HepG2 (cell line): ENCODE measurements around the gene OR52E8. TPM values are rescaled to one million over a fixed set of nuclear protein-coding genes. Genes with fewer than 3 reads are reported as not detected.

ENCODE experiments used
- ATAC-seq: fragments of 200-7000 bp; cut with Tn5 transposase; 3 replicates; pipeline ENCODE4 v1.9.1; 2020; ENCODE audit warnings: mild to moderate bottlenecking, moderate library complexity
- BruUV-seq: library from RNA; stranded (reverse); fragments of 400-500 nt; replicated peaks from 2 replicates; lab custom pipeline; 2021; lab: Mats Ljungman, UMichigan
- CTCF ChIA-PET: fragments of 300-600 bp; formaldehyde crosslinking; extraction: SDS; loops from one replicate; lab custom pipeline; 2021; ENCODE audit warnings: low total read pairs, inconsistent platforms, low intra/inter-chr PET ratio; lab: Yijun Ruan, JAX
- POLR2A ChIA-PET: fragments of 350-600 bp; sonication (Branson Sonifier 250); formaldehyde crosslinking; loops from one replicate; lab custom pipeline; 2020; ENCODE audit warnings: antibody characterized with exemption, inconsistent platforms; lab: Yijun Ruan, JAX
- DNase-seq: peaks from one replicate; pipeline ENCODE4 v3.0.0-alpha.2; 2015; ENCODE audit warnings: low spot score
- FAIRE-seq: peaks from 3 replicates; lab custom pipeline; 2011; peaks lifted over from hg19 to GRCh38; lab: Jason Lieb, UNC
- H2AFZ ChIP-seq: one replicate; pipeline ENCODE4 v1.6.1; 2011; ENCODE audit warnings: low read length, inconsistent platforms
- H3K27ac ChIP-seq: fragments of 300-600 bp; 3 replicates; pipeline ENCODE4 v1.8.0; 2011; ENCODE audit warnings: mixed run types, mild to moderate bottlenecking, mixed read lengths, low read length, inconsistent platforms; ENCODE audit not compliant: insufficient read depth; ENCODE audit errors: extremely low read length
- H3K27me3 ChIP-seq, 2 experiments: fragments of 200-600 bp in 1 of 2; 2 replicates in 1 of 2; 3 replicates in 1 of 2; pipeline versions ENCODE4 v1.6.0 to v1.8.0; 2011; ENCODE audit warnings: low read length in 2 of 2, mild to moderate bottlenecking in 2 of 2, moderate library complexity in 2 of 2, inconsistent platforms in 1 of 2; ENCODE audit not compliant: insufficient read depth in 2 of 2, control insufficient read depth in 1 of 2
- H3K36me3 ChIP-seq, 2 experiments: fragments of 200-600 bp in 1 of 2; replicated peaks in 1 of 2; 2 replicates in 1 of 2; 3 replicates in 1 of 2; pipeline versions ENCODE4 v1.5.1 to v1.8.0; 2011; ENCODE audit warnings: low read length in 2 of 2, inconsistent platforms in 1 of 2; ENCODE audit not compliant: insufficient read depth in 2 of 2, control insufficient read depth in 1 of 2
- H3K4me1 ChIP-seq: 2 replicates; pipeline ENCODE4 v1.5.1; 2012; ENCODE audit warnings: low read length, inconsistent platforms; ENCODE audit not compliant: insufficient read depth
- H3K4me2 ChIP-seq: 2 replicates; pipeline ENCODE4 v1.6.0; 2011; ENCODE audit warnings: low read depth, low read length, inconsistent platforms
- H3K4me3 ChIP-seq, 3 experiments: fragments of 200-600 bp in 1 of 3; sonication (generic), shearing (Covaris generic) in 1 of 3; replicated peaks in 1 of 3; 2 replicates each; pipeline ENCODE4 v1.5.1; 2011 to 2016; ENCODE audit warnings: low read length in 3 of 3, inconsistent platforms in 2 of 3, low read depth in 2 of 3, mild to moderate bottlenecking in 2 of 3, control low read depth in 1 of 3, mixed read lengths in 1 of 3; ENCODE audit not compliant: insufficient read depth in 1 of 3
- H3K79me2 ChIP-seq: one replicate; pipeline ENCODE4 v1.6.1; 2011; ENCODE audit warnings: low read length, inconsistent platforms; ENCODE audit not compliant: insufficient read depth
- H3K9ac ChIP-seq: 2 replicates; pipeline ENCODE4 v1.6.0; 2011; ENCODE audit warnings: mild to moderate bottlenecking, low read depth, low read length, inconsistent platforms; ENCODE audit not compliant: insufficient read depth
- H3K9me3 ChIP-seq: 2 replicates; pipeline ENCODE4 v1.5.1; 2012; ENCODE audit warnings: mild to moderate bottlenecking, low read length
- H4K20me1 ChIP-seq: 2 replicates; pipeline ENCODE4 v1.6.0; 2011; ENCODE audit warnings: inconsistent platforms, mild to moderate bottlenecking, low read length, moderate library complexity; ENCODE audit not compliant: insufficient read depth
- ESRRA ChIP-seq: sonication (generic); formaldehyde crosslinking; IDR thresholded peaks from 2 replicates; pipeline ENCODE4 v1.5.1; 2020; ENCODE audit warnings: mild to moderate bottlenecking, low read depth, missing genetic modification reagents
- HNRNPK ChIP-seq: fragments of 200-400 bp; formaldehyde crosslinking; IDR thresholded peaks from 2 replicates; pipeline ENCODE4 v1.6.1; 2018; ENCODE audit warnings: low read length, low read depth, moderate library complexity, mild to moderate bottlenecking; ENCODE audit not compliant: poor library complexity, severe bottlenecking
- HNRNPLL ChIP-seq: fragments of 200-400 bp; formaldehyde crosslinking; IDR thresholded peaks from 2 replicates; pipeline ENCODE4 v1.6.1; 2017; ENCODE audit warnings: mild to moderate bottlenecking, low read depth, low read length; ENCODE audit not compliant: poor library complexity, severe bottlenecking
- TFAP4 ChIP-seq: sonication (generic); IDR thresholded peaks from 2 replicates; pipeline ENCODE4 v1.6.1; 2016; ENCODE audit warnings: low read depth, borderline replicate concordance
- ZFP82 ChIP-seq: sonication (generic); formaldehyde crosslinking; IDR thresholded peaks from 2 replicates; pipeline ENCODE4 v1.5.1; 2020; ENCODE audit warnings: mild to moderate bottlenecking, missing genetic modification reagents, borderline replicate concordance
- ZNF326 ChIP-seq: sonication (generic); formaldehyde crosslinking; IDR thresholded peaks from 2 replicates; pipeline ENCODE4 v1.4.0; 2020; ENCODE audit warnings: missing genetic modification reagents, borderline replicate concordance
- ZNF556 ChIP-seq: sonication (generic); formaldehyde crosslinking; IDR thresholded peaks from 2 replicates; pipeline ENCODE4 v1.4.0; 2020; ENCODE audit warnings: mild to moderate bottlenecking, missing genetic modification reagents, borderline replicate concordance
- ZNF616 ChIP-seq: sonication (generic); formaldehyde crosslinking; IDR thresholded peaks from 2 replicates; pipeline ENCODE4 v1.5.0; 2020; ENCODE audit warnings: low read depth, mild to moderate bottlenecking, missing genetic modification reagents
- WGBS: methylation state at CpG from one replicate; pipeline ENCODE4 v1.1.6; 2017; ENCODE audit warnings: low lambda C conversion rate; 5-methylcytosine and 5-hydroxymethylcytosine counted together
- in situ Hi-C: cut with HindIII; loops from 2 replicates; pipeline ENCODE4 v1.10.0; 2017; ENCODE audit warnings: low pct_unique_long_range_greater_than_20kb; ENCODE audit not compliant: extremely low pct_ligation_motif_present
- intact Hi-C: fragments of 100-400 bp; cut with micrococcal nuclease; formaldehyde crosslinking; loops from one replicate; pipeline ENCODE4 v1.10.0; 2022; ENCODE audit not compliant: unreplicated experiment
- polyA plus RNA-seq, 8 experiments: library from polyadenylated mRNA; depleted of rRNA in 3 of 8; stranded (reverse) in 7 of 8; unstranded in 1 of 8; fragments of >200 nt; fragmentation: Illumina TruSeq in 4 of 8; extraction: Trizol in 4 of 8; gene quantifications; 2 replicates each; pipeline versions ENCODE4 v1.2.1 to v1.2.3, GENCODE V29; 2011 to 2016; ENCODE audit warnings: low read depth in 4 of 8, missing spikeins in 1 of 8, mixed read lengths in 1 of 8; ENCODE audit not compliant: insufficient read depth in 1 of 8
- total RNA-seq, 5 experiments: library from RNA; depleted of rRNA; stranded (reverse); fragments of >200 nt; fragmentation: Illumina TruSeq; extraction: Trizol; gene quantifications; 2 replicates each; pipeline ENCODE4 v1.2.3, GENCODE V29; 2016; ENCODE audit warnings: low read depth in 1 of 5
- TF ChIP-seq, protein P1 (sequence below): sonication (generic); formaldehyde crosslinking; IDR thresholded peaks from one replicate; pipeline ENCODE4 v1.5.1; 2020; ENCODE audit warnings: mild to moderate bottlenecking, missing genetic modification reagents; ENCODE audit errors: not compliant biosample characterization
- TF ChIP-seq, protein P2 (sequence below): sonication (generic); formaldehyde crosslinking; conservative IDR thresholded peaks from 2 replicates; pipeline ENCODE4 v1.5.0; 2020; ENCODE audit warnings: missing genetic modification reagents

The OR52E8 gene
- total and polyA plus RNA-seq, 2 of the 13 experiments (the other 11 are each of a cell fraction or from before 2014, with no cell fraction given) = not detected

GRCh38 chr11:5831196-5831829 lies 26.2 kb downstream of the OR52E8 start (continued):
- TF ChIP-seq ESRRA (CRISPR knock-in tag) (no peak), ZFP82 (CRISPR knock-in tag) (no peak)

DNA sequence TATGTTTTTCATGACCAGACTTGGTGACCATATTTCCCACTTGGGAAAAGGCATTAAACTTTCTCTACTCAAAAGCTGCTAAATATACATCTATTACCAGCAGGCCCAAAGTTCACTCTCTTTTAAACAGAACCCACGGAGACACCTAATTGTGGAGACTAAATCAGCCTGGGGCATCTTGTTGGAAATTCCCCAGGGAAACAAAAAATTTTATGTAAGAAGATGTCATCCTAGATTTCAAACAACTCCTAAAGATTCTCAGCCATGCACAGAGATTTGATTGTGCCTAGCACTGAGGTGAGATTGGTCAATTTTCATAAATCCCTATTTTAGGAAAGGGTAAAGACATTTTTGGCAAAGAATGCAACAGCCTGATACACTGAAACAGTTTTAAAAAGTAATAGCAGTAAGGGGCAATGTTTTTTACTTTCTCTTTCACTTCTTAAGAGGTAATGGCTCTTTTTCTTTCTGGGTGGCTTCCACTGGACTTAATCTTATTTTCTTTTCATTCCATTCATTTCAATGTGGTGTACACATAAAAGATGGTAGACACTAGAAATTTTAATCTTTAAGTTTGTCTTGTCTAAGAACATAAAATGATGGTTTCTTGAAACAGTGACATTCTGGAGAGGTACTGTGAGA lies 39.1 kb downstream of the OR52E8 start:
- H3K27ac ChIP-seq = no peak overlapping the region
- ATAC-seq = no peak
- no TSS peak for BruUV-seq
- intact Hi-C loops (no loop called here), in situ Hi-C loops (no loop called here)
- ChIA-PET CTCF (no interaction called here), POLR2A (no interaction called here)
- no peaks in the 10 kb centered on the region for H3K79me2 ChIP-seq
- H2AFZ ChIP-seq = no peak overlapping the region
- H3K4me3 ChIP-seq = no peak overlapping the region
- H3K9me3 ChIP-seq = no peaks in the 10 kb centered on the region
- H3K27me3 ChIP-seq = no peaks in the 10 kb centered on the region; a peak in 1 of 5 replicates
- no peaks in the 10 kb centered on the region for H3K4me1 ChIP-seq
- DNase-seq = no peak
- 0% methylated on average over 1 of the region's 1 CpG for WGBS
- no peak overlapping the region for H3K4me2 ChIP-seq
- H4K20me1 ChIP-seq = no peaks in the 10 kb centered on the region
- no peak overlapping the region for H3K9ac ChIP-seq
- no peaks in the 10 kb centered on the region for H3K36me3 ChIP-seq
- no peak for FAIRE-seq
- TF ChIP-seq, protein P1, sequence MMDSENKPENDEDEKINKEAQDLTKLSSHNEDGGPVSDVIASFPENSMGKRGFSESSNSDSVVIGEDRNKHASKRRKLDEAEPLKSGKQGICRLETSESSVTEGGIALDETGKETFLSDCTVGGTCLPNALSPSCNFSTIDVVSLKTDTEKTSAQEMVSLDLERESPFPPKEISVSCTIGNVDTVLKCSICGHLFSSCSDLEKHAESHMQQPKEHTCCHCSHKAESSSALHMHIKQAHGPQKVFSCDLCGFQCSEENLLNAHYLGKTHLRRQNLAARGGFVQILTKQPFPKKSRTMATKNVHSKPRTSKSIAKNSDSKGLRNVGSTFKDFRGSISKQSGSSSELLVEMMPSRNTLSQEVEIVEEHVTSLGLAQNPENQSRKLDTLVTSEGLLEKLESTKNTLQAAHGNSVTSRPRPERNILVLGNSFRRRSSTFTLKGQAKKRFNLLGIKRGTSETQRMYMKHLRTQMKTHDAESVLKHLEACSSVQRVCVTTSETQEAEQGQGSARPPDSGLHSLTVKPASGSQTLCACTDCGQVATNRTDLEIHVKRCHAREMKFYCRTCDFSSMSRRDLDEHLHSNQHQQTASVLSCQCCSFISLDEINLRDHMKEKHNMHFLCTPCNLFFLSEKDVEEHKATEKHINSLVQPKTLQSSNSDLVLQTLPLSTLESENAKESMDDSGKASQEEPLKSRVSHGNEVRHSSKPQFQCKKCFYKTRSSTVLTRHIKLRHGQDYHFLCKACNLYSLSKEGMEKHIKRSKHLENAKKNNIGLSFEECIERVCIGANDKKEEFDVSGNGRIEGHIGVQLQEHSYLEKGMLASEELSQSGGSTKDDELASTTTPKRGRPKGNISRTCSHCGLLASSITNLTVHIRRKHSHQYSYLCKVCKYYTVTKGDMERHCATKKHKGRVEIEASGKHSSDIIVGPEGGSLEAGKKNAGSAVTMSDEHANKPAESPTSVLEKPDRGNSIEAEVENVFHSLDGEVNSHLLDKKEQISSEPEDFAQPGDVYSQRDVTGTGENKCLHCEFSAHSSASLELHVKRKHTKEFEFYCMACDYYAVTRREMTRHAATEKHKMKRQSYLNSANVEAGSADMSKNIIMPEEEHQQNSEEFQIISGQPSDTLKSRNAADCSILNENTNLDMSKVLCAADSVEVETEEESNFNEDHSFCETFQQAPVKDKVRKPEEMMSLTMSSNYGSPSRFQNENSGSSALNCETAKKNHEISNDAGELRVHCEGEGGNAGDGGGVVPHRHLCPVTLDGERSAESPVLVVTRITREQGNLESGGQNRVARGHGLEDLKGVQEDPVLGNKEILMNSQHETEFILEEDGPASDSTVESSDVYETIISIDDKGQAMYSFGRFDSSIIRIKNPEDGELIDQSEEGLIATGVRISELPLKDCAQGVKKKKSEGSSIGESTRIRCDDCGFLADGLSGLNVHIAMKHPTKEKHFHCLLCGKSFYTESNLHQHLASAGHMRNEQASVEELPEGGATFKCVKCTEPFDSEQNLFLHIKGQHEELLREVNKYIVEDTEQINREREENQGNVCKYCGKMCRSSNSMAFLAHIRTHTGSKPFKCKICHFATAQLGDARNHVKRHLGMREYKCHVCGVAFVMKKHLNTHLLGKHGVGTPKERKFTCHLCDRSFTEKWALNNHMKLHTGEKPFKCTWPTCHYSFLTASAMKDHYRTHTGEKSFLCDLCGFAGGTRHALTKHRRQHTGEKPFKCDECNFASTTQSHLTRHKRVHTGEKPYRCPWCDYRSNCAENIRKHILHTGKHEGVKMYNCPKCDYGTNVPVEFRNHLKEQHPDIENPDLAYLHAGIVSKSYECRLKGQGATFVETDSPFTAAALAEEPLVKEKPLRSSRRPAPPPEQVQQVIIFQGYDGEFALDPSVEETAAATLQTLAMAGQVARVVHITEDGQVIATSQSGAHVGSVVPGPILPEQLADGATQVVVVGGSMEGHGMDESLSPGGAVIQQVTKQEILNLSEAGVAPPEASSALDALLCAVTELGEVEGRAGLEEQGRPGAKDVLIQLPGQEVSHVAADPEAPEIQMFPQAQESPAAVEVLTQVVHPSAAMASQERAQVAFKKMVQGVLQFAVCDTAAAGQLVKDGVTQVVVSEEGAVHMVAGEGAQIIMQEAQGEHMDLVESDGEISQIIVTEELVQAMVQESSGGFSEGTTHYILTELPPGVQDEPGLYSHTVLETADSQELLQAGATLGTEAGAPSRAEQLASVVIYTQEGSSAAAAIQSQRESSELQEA (CRISPR knock-in tag) = no peak
- TF ChIP-seq ZNF616 (CRISPR knock-in tag) (no peak), ZNF326 (CRISPR knock-in tag) (no peak), HNRNPK (no peak), TFAP4 (no peak), ZNF556 (no peak), HNRNPLL (no peak)
- TF ChIP-seq, protein P2, sequence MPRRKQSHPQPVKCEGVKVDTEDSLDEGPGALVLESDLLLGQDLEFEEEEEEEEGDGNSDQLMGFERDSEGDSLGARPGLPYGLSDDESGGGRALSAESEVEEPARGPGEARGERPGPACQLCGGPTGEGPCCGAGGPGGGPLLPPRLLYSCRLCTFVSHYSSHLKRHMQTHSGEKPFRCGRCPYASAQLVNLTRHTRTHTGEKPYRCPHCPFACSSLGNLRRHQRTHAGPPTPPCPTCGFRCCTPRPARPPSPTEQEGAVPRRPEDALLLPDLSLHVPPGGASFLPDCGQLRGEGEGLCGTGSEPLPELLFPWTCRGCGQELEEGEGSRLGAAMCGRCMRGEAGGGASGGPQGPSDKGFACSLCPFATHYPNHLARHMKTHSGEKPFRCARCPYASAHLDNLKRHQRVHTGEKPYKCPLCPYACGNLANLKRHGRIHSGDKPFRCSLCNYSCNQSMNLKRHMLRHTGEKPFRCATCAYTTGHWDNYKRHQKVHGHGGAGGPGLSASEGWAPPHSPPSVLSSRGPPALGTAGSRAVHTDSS (CRISPR knock-in tag) = no peak
